ENCODE measurements around the gene SEMA3C. TPM values are rescaled to one million over a fixed set of nuclear protein-coding genes. Genes with fewer than 3 reads are reported as not detected.

The SEMA3C gene
- total RNA-seq, 1 experiment from 2014 or later = 116 TPM

GRCh38 chr7:80699045-80699638 is 219.7 kb downstream of the SEMA3C start:
- peak; percentile 74 for DNase-seq (ENCODE audit: low read depth)
